K562 (cell line): ENCODE measurements around the gene PLEKHA6. TPM values are rescaled to one million over a fixed set of nuclear protein-coding genes. Genes with fewer than 3 reads are reported as not detected.

Source experiments
- BCL6 ChIP-seq: fragments of 250-450 bp; sonication (Bioruptor Pico); IDR thresholded peaks from 2 replicates; pipeline ENCODE4 v1.4.0; 2020
- CLOCK ChIP-seq: fragments of 250-450 bp; sonication (Bioruptor Pico); IDR thresholded peaks from 2 replicates; pipeline ENCODE4 v1.4.0; 2020; ENCODE audit warnings: mild to moderate bottlenecking, moderate library complexity, borderline replicate concordance
- CXXC5 ChIP-seq: fragments of 250-450 bp; sonication (Bioruptor Pico); IDR thresholded peaks from 2 replicates; pipeline ENCODE4 v1.8.0; 2022; ENCODE audit warnings: inconsistent platforms, mild to moderate bottlenecking, moderate library complexity
- E2F6 ChIP-seq, 2 experiments: IDR thresholded peaks; 2 replicates each; pipeline ENCODE4 v1.6.1; 2011; ENCODE audit warnings: borderline replicate concordance in 1 of 2, control low read depth in 1 of 2, low read depth in 1 of 2, low read length in 1 of 2, mild to moderate bottlenecking in 1 of 2, mixed read lengths in 1 of 2, moderate library complexity in 1 of 2; ENCODE audit not compliant: insufficient read depth in 1 of 2, insufficient read length in 1 of 2, poor library complexity in 1 of 2, severe bottlenecking in 1 of 2; ENCODE audit errors: extremely low read depth in 1 of 2
- E4F1 ChIP-seq: fragments of 250-450 bp; sonication (Bioruptor Pico); IDR thresholded peaks from 2 replicates; pipeline ENCODE4 v1.5.0; 2021; ENCODE audit warnings: mild to moderate bottlenecking, borderline replicate concordance
- GMEB1 ChIP-seq: fragments of 250-450 bp; sonication (Bioruptor Pico); IDR thresholded peaks from 2 replicates; pipeline ENCODE4 v1.4.0; 2020; ENCODE audit warnings: mild to moderate bottlenecking
- HLTF ChIP-seq: fragments of 450-650 bp; IDR thresholded peaks from 2 replicates; pipeline ENCODE4 v1.6.1; 2016
- L3MBTL2 ChIP-seq: fragments of 450-650 bp; IDR thresholded peaks from 2 replicates; pipeline ENCODE4 v1.6.1; 2016; ENCODE audit warnings: mild to moderate bottlenecking, moderate library complexity
- NR2C1 ChIP-seq, 2 experiments: fragments of 450-650 bp; IDR thresholded peaks; 2 replicates each; pipeline ENCODE4 v1.6.1; 2017; ENCODE audit warnings: mild to moderate bottlenecking in 2 of 2, antibody characterized with exemption in 1 of 2, inconsistent platforms in 1 of 2, missing compliant biosample characterization in 1 of 2, missing genetic modification characterization in 1 of 2
- NR4A1 ChIP-seq, 2 experiments: fragments of 250-450 bp in 1 of 2; fragments of 450-650 bp in 1 of 2; sonication (Bioruptor Pico) in 1 of 2; IDR thresholded peaks; 2 replicates each; pipeline versions ENCODE4 v1.4.0 to v1.6.1; 2016 to 2020; ENCODE audit warnings: mild to moderate bottlenecking in 2 of 2, missing compliant biosample characterization in 1 of 2, missing genetic modification characterization in 1 of 2, moderate library complexity in 1 of 2
- PTRF ChIP-seq: fragments of 450-650 bp; IDR thresholded peaks from 2 replicates; pipeline ENCODE4 v1.6.1; 2016; ENCODE audit warnings: mild to moderate bottlenecking, missing genetic modification characterization, missing compliant biosample characterization
- RAD21 ChIP-seq, 2 experiments: fragments of 250-450 bp in 1 of 2; fragments of 450-650 bp in 1 of 2; sonication (Bioruptor Pico) in 1 of 2; formaldehyde crosslinking in 1 of 2; IDR thresholded peaks in 1 of 2; conservative IDR thresholded peaks in 1 of 2; 2 replicates each; pipeline versions ENCODE4 v1.4.0 to v1.8.0; 2020 to 2022; ENCODE audit warnings: mild to moderate bottlenecking in 2 of 2, moderate library complexity in 1 of 2
- ZNF395 ChIP-seq: fragments of 200-800 bp; sonication (Bioruptor generic); IDR thresholded peaks from 2 replicates; pipeline ENCODE4 v1.6.1; 2017; ENCODE audit warnings: missing genetic modification characterization, missing compliant biosample characterization
- ZNF408 ChIP-seq: fragments of 250-450 bp; sonication (Bioruptor Pico); IDR thresholded peaks from 2 replicates; pipeline ENCODE4 v1.4.0; 2020; ENCODE audit warnings: low read depth, mild to moderate bottlenecking, moderate library complexity
- ZNF445 ChIP-seq: fragments of 250-450 bp; sonication (Bioruptor Pico); IDR thresholded peaks from 2 replicates; pipeline ENCODE4 v1.4.0; 2020; ENCODE audit warnings: low read depth, mild to moderate bottlenecking, moderate library complexity
- ZNF589 ChIP-seq: fragments of 200-800 bp; sonication (Bioruptor generic); IDR thresholded peaks from 2 replicates; pipeline ENCODE4 v1.6.1; 2016; ENCODE audit warnings: low read depth, missing genetic modification characterization, missing compliant biosample characterization
- ZNF695 ChIP-seq: fragments of 450-650 bp; formaldehyde crosslinking; IDR thresholded peaks from 2 replicates; pipeline ENCODE4 v1.4.0; 2020; ENCODE audit warnings: mild to moderate bottlenecking, moderate library complexity
- polyA plus RNA-seq, 8 experiments: library from polyadenylated mRNA; depleted of rRNA in 4 of 8; stranded (reverse) in 5 of 8; unstranded in 3 of 8; fragments of >200 nt; fragmentation: Nextera tagmentation in 2 of 8; fragmentation: Illumina TruSeq in 1 of 8; extraction: Ambion mirVana in 2 of 8; extraction: Trizol in 1 of 8; gene quantifications; 2 replicates each; pipeline versions ENCODE4 v1.2.1 to v1.2.3, GENCODE V29; 2011 to 2014; ENCODE audit warnings: inconsistent platforms in 1 of 8, missing spikeins in 1 of 8
- total RNA-seq, 7 experiments: library from RNA; depleted of rRNA in 6 of 7; stranded (reverse); fragments of >200 nt in 6 of 7; fragmentation: Illumina TruSeq in 2 of 7; extraction: Trizol in 2 of 7; gene quantifications; 2 replicates each; pipeline versions ENCODE4 v1.2.1 to v1.2.3, GENCODE V29; 2011 to 2021; ENCODE audit warnings: low replicate concordance in 1 of 7

Gene PLEKHA6
- total and polyA plus RNA-seq, 9 of the 15 experiments (the other 6 are each of a cell fraction or from before 2014, with no cell fraction given): under 0.01 to 0.33 (median 0.01) TPM; not detected in 4

GRCh38 chr1:204171751-204172178, 188.0 kb downstream of the PLEKHA6 start (continued):
- TF ChIP-seq E2F6 (IDR thresholded peaks at IDR 0.05; ENCODE audit: borderline replicate concordance in 1 of 2, extremely low read depth in 1 of 2, insufficient read depth in 1 of 2, insufficient read length in 1 of 2, low read depth in 1 of 2, low read length in 1 of 2, poor library complexity in 1 of 2, severe bottlenecking in 1 of 2) (no peak), BCL6 (CRISPR knock-in tag) (peak; percentile 93), NR2C1 (IDR thresholded peaks at IDR 0.05) (no peak), NR2C1 (tag; IDR thresholded peaks at IDR 0.05) (peak; percentile 71), PTRF (no peak), RAD21 (CRISPR knock-in tag; conservative IDR thresholded peaks at IDR 0.05 in 1 of 2, IDR thresholded peaks at IDR 0.05 in 1 of 2) (0 out of 4 replicates have a peak, but pooled peaks of 1 of the 2 experiments have one; percentile 21), ZNF445 (CRISPR knock-in tag) (peak; percentile 96), NR4A1 (CRISPR knock-in tag; IDR thresholded peaks at IDR 0.05) (peak; percentile 95; the same call in 1 of the 2 replicates), NR4A1 (tag; IDR thresholded peaks at IDR 0.05) (peak; percentile 96), E4F1 (CRISPR knock-in tag) (no peak), L3MBTL2 (no peak), ZNF695 (CRISPR knock-in tag) (peak; percentile 95), HLTF (no peak), ZNF589 (peak; percentile 97), GMEB1 (CRISPR knock-in tag) (peak; percentile 55), CXXC5 (peak; percentile 26; the same call in 1 of the 2 replicates), ZNF408 (CRISPR knock-in tag) (no peak), CLOCK (CRISPR knock-in tag) (peak; percentile 88; the same call in 1 of the 2 replicates), ZNF395 (CRISPR knock-in tag) (peak; percentile 99)
